ENCODE measurements around the gene HCLS1. TPM values are rescaled to one million over a fixed set of nuclear protein-coding genes. Genes with fewer than 3 reads are reported as not detected.

Gene HCLS1
- total RNA-seq, 1 donor from 2014 or later: 11.1 TPM

DNA sequence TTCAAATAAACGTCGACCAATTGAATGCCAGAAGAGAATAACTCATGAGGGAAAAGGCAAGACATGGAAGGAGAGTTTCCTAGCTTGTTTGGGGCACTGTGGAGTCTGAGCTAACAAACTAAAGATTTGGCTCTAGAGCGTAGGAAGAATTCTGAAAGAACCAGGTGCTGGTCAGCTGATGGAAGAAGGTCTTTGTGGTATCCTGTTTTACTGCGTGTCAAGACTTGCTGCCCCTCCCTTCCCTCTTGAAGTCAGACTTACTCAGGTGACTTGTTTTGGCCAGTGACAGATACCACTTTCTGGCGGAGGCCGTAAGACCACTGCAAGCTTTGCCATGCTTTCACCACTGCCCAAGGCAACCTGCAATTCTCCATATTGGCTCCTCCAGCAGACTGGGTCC, 673 bp upstream of the HCLS1 start:
- intact Hi-C loops (cut with micrococcal nuclease): no loop called here
- DNase-seq: no peak
- ATAC-seq: no peak

DNA sequence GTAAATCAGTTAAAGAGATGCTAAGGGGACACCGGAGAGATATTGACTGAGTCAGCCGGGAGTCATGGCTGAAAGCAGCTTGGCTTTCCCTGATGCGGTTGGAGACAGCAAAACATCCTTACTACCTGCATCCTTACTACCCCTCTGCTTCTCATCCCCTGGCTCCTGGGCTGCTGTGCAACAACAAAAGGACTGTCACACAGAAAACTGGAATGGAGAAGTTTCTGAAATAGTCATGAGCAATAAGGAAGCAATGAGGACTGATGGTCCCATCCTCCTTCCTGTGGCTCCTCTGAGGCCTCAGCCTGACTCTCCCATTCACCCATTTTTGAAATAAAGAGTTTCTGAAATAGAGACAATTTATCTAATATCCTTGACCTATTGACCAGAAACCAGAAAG, 1.1 kb downstream of the HCLS1 start:
- intact Hi-C loops (cut with micrococcal nuclease): no loop called here
- ATAC-seq: no peak

DNA sequence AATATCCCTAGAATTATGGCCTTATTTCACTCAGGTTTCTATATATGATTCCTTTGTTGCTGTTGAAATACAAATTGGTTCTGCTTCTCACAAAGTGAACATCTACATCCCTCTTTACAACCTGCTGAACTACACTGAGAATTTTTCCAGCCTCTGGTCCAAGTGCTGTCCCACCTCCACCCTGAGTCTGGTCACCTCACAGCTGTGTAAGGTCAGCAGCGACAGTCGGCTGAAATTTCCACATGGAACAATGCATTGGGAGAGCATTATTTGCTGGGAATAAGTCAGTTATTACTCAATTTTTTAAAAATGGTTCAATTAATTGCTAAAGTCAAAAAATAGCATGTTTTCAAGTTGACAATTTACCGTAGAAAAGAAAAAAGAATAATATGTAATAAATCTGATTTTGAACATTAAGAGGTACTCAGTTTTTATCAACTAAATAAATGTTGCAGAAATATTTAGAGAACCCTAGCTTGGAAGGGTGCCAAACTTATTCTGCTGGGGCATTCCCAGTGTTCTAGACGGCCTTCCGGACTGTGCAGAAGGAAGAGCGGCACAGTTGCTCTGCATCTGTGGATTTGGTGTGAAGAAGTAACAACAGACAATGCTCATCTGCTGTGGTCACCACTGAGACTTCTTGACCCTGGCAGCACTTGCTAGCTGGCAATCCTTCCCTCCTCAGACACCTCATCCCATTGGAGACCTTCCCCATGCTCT, 1.8 kb downstream of the HCLS1 start:
- intact Hi-C loops (cut with micrococcal nuclease): no loop called here
- no peak for ATAC-seq
- DNase-seq: no peak

More for the DNA sequence above, 1.1 kb downstream of the HCLS1 start:
- no peak for DNase-seq

DNA sequence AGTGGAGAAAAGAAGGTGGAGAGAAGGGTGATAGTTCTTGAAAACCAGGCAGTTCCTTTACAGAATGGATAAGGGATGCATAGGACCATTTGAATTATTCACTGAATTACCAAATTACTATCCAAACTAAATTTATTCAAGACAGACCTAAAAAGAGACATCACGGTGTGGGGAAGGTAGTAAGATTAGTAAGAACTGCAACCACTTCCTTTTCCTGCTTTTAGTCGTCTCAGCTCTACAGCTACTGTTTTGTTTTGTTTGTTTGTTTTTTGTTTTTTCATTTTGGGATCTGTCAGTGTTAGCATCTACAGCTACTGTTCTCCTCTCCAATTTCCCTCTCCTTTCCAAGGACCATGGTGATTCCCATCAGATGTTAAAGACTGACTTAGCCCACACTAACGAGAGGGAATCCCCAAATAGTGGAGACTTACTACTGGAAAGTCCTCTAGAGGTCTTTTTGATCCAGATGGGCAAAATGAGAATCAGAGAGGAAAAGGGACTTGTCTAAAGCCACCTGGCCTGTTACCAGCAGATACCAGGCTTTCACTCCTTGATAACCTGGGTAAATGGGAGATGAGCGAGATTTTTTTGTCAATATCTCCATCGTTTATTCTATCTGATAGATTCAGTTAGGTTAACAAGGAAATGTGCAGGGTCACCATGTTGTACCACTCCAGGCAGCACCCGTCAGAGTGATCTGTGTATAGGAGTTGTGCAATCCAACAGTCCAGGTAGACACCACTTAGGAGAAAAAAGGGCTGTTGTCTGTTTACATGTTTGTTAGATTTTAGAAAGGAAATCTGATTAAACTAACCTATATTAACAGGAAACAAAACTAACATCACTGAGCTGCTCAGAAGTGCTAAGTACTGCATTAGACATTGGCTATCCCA, 6.0 kb downstream of the HCLS1 start:
- intact Hi-C loops (cut with micrococcal nuclease): no loop called here
- ATAC-seq: no peak

DNA sequence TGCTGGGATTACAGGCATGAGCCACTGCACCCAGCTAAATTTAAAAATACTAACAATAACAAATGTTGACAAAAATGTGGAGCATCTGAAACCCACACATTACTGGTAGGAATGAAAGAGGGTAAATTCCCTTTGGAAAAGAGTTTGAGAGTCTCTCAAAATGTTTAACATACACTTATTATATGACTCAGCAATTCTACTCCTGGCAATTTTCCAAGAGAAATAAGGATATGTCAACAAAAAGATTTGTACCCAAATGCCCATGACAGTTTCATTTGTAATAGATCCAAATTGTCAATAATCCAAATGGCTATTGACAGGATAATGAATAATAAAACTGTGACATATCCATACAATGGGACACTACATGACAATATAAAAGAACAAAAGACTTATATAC, 9.0 kb downstream of the HCLS1 start:
- intact Hi-C loops (cut with micrococcal nuclease): no loop called here
- DNase-seq (no peak), ATAC-seq (no peak)

More for the DNA sequence above, 6.0 kb downstream of the HCLS1 start:
- DNase-seq: no peak

DNA sequence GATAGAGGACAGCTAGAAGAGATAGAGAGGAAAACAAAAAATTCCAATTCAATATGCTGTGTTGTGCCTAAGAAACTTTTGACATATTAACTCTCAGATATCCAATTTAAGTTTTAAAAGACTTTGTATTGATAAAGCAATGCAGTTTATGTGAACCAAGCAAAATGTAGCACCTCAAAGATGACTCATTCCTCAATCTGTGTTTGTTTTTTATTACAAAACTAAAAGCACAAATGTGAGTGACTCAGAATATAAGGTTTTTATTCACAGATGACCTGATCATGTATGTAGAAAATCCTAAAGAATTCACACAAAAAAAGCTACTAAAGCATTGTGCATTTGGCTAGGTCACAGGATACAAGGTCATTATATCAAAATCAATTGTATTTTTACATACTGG, 11.1 kb downstream of the HCLS1 start:
- no peak for ATAC-seq
- intact Hi-C loops (cut with micrococcal nuclease): loop anchor here (5.0 kb wide), 1 partner anchor 102 kb away; the partner anchor contains the start of gene POLQ
- no peak for DNase-seq

DNA sequence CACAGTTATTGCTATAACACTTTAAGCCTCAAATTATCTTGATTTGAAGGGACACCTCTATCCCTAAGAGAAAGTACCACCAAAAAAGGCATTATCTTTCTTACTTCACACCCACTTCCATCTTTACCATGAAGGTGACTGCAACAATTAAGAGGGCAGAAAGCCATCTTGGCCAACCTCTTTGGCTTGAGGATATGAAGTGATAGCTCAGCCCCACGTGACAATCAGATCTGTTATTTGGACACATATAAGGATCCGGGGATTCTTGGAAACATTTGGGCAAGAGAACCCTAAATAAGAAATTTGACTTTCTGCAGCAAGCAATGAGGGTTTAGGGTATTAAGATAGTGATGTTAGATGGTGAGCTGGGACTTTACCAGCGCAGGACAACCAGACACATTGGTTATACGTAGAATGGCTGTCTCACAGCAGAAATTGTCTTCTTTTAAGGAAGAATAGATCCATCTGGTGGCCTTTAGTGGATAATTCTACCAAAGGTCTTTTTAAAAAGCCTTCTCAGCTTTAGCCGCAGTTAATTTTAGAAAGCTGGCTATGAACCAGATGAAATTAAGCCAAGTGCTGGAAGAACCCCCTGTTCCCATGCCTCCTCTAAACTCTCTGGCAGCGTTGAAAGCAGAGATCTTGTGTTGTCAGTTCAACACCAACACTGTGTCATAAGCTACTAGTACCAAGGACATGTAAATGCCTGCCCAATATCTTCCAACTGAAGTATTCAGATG, 12.3 kb downstream of the HCLS1 start:
- intact Hi-C loops (cut with micrococcal nuclease): loop anchor here (5.0 kb wide), 1 partner anchor 101 kb away; the partner anchor contains the start of gene POLQ
- DNase-seq (no peak), ATAC-seq (peak; percentile 99)

DNA sequence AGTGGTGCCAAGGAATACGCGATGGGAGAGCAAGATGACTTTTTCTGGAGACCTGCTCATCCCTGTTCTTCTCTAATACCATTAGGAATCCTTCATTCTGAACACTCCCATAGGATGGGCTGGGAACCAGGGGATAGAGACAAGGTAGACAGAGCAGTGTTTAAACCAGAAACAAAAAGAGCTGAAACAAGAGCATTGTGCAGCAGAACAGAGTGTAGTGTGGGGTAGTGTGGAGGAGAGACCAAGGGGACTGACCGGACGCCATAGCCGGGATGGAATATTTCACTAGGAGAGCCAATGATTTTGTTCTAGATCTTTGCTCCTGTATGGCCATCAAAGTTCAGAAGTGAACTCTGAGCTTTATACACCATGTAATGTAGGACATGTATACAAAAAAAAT, 15.6 kb downstream of the HCLS1 start:
- DNase-seq (no peak), ATAC-seq (no peak)
- intact Hi-C loops (cut with micrococcal nuclease): loop anchor here (5.0 kb wide), 1 partner anchor 98 kb away; the partner anchor contains the start of gene POLQ

DNA sequence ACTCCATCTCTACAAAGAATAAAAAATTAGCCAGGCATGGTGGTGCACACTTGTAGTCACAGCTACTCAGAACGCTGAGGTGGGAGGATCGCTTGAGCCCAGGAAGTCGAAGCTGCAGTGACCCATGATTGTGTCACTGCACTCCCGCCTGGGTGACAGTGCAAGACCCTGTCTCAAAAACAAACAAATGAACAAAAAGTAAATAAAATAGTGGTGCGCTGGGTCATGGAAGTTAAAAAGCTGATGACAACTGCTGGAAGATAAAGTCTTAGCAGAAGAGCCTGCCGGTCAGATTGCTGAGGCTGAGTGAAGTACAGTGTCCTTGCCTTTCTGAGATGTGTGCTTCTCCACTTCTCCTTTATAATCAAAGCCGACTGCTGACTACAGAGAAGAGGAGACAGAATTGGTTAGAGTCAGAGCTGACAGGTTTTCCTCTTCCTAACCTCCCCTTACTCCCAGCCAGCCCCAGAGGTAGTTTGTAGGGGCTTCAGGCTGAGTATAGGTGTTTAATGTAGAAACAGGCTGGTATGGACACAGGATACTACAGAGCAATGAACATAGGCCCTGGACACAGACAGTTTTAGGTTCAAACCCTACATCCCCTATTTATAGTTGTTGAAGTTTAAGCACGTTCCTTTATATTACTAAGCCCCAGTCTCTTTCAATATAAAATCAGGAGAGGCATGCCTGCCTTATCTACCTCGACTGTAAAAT, 17.9 kb downstream of the HCLS1 start:
- ATAC-seq (peak; percentile 38), DNase-seq (no peak)
- intact Hi-C loops (cut with micrococcal nuclease): no loop called here

DNA sequence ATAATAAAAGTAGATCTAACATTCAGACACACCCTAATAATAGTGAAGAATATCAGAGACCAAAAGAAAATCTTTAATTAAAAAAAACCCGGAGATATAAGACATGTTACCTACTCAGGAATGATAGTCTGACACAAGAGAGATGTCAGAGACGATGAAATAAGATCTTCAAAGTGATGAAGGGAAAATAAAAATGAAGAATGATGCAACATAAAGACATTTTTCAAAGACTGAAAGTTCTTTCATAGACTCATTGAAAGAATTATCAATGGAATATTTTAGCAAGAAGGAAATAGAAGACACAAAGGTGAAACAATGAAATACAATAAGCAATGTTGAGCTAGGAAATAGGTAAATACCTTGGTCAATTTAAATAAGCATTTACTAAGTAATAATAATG, 19.6 kb downstream of the HCLS1 start:
- no peak for ATAC-seq
- no peak for DNase-seq
- intact Hi-C loops (cut with micrococcal nuclease): no loop called here

DNA sequence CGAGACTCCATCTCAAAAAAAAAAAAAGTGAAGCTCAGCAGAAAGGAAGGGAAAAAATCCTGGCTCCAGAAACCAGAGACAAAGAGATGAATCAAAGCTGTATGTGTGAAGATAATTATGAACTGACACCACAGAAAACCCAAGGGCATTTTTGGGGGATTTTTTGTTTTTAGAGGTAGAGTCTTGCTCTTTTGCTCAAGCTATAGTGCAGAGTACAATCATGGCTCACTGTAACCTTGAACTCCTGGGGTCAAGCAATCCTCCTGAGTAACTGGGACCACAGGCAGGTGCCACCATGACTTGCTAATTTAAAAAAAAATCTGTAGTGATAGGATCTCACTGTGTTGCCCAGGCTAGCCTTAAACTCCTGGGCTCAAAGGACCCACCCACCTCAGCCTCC, 22.8 kb downstream of the HCLS1 start:
- no peak for DNase-seq
- intact Hi-C loops (cut with micrococcal nuclease): no loop called here
- ATAC-seq: no peak

DNA sequence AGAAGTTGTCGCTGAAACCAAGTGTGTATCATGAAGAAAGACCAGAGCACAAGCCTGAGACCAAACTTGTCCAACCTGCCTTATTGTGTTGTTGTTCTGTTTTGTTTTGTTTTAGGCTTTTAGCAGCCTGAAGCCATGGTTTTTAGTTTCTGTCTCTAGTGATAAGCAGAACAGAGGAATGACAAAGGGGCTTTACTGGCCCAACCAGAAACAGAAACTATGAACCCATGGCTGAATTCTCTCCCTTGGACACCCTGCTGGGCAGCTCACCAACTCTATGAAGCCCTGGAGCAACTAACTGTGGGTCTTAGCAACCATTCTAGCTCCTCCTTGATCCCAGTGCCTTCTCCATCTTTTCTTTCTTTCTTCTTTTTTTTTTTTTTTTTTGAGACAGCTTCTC, 30.3 kb downstream of the HCLS1 start:
- ATAC-seq: peak; percentile 2
- no peak for DNase-seq
- intact Hi-C loops (cut with micrococcal nuclease): no loop called here

DNA sequence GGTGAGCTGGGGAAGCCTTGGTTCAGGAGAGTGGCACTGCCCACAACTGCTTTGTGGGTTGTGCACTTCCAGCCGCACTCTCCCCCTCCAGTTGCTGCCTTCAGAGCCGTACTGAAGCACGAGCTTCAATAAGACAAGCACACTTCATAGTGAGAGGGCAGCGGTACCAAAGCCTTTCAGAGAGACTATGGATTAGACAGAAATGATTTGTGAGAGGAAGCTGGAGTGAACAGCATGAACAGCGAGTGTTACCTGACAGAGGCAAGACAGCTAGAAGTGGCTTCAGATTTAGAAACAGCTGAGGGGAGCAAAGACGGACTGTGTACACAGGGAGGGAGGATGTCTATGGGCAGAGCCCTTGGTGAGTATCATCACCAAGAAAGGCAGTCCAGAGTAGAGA, 31.1 kb downstream of the HCLS1 start:
- no peak for DNase-seq

DNA sequence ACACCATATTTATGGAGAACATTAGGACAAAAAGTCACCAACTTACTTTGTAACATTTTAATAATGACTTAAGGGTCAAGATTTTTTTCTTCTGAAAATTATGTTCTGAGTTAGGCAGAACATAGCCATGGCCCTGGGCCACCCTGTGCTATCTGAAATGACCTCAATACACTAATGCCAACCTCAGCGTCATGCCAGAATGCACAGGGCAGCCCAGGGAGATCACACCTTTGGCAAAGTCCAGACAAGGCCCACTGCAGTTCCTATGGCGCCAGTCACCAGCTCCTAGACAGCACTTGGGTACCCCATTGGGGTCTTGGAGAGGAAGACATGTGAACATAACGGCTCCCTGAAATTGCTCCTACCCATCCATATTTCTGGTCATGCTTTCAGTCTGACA, 33.1 kb downstream of the HCLS1 start:
- intact Hi-C loops (cut with micrococcal nuclease): no loop called here
- DNase-seq (no peak), ATAC-seq (peak; percentile 38)

More for the DNA sequence above, 31.1 kb downstream of the HCLS1 start:
- ATAC-seq: peak; percentile 88
- intact Hi-C loops (cut with micrococcal nuclease): no loop called here

DNA sequence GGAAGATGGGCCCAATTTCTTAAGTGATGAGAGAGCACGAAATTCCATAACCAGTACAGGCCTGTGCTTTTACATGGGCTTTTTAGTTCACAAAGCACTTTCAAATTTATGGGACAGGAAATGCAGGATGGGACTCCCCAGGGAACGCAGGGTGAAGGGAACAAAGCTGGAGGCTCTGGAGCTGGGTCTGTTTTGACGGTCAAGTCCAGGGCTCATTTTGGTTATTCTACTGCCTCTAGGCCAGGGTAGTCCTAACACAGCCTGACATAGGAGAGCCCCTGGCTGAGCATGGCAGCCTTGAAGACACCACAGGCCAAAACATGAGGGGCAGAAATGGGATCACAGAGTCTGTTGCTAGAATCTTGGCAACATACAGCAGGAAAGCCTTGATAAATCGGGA, 33.5 kb downstream of the HCLS1 start:
- DNase-seq (no peak), ATAC-seq (no peak)
- intact Hi-C loops (cut with micrococcal nuclease): no loop called here

DNA sequence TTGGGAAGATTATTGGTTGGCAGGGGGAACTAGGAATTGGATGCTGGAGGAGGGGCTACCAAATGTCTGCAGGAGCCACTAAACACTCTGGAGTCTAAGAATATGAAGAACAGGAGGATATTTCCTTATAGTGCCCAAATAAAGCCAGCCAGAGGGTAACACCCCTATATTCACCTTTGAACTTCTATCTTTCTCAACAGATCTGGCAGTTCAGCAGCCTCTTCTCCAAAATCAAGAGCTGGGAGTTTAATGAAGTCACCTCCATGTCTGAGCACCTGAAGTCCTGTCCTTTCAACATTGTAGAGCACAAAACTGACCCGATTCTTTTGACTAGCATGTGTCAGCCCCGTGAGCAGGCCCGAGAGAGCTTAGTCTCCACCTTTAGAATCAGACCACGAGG, 34.2 kb downstream of the HCLS1 start:
- DNase-seq (no peak), ATAC-seq (no peak)
- intact Hi-C loops (cut with micrococcal nuclease): no loop called here

DNA sequence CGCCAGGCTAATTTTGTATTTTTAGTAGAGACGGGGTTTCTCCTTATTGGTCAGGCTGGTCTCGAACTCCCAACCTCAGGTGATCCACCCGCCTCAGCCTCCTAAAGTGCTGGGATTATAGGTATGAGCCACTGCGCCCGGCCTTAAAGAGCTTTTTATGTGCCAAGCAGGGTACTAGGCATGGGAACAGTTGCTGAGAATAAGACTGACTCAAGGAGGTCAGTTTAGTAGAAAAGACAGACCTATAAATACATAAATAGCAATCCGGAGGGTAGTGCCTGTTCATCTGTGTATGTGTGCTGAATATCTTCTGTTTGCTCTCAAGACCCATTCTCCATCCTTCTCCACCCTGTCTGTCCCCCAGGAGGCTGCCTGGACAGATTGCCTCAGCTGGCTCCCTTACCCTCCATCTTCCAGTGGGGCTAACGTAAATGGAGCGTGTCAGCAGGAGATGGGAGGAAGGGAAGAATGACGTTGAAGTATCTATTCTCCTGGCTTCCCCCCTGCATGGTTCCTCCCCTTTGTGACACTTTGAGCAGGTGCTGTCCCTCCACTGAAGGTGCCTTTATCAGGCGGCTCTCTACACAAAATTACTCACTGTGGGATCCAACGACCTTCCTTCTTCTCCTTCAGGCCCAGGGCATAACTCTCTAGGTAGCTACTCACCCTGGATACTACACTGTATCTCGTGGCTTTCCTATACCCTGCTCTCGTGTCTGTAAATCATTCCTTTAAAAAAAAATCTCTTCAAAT, 36.4 kb downstream of the HCLS1 start:
- ATAC-seq (peak; percentile 46), DNase-seq (no peak)
- intact Hi-C loops (cut with micrococcal nuclease): no loop called here

DNA sequence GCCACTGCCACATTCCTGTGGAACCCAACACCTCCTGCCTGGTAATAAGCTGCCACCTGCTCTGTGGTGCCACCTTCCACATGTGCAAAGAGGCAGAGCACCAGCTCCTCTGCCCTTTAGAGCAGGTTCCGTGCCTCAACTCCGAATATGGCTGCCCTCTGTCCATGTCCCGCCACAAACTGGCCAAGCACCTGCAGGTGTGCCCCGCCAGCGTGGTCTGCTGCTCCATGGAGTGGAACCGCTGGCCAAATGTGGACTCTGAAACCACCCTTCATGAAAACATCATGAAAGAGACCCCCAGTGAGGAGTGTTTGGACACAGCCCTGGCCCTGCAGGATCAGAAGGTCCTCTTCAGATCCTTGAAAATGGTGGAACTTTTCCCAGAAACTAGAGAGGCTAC, 39.2 kb downstream of the HCLS1 start:
- no peak for DNase-seq
- ATAC-seq: no peak
- intact Hi-C loops (cut with micrococcal nuclease): no loop called here

Data from left ventricle myocardium superior (tissue), 1 donor.